AG04450 (cell line): ENCODE data around the gene ZC3H12D. TPM values are rescaled to one million over a fixed set of nuclear protein-coding genes. Genes with fewer than 3 reads are reported as not detected.

Source experiments
- CTCF ChIA-PET: fragments of 300-600, 350-600 bp; formaldehyde crosslinking; extraction: SDS; loops from one replicate; lab custom pipeline; 2022; ENCODE audit warnings: antibody characterized with exemption, inconsistent platforms; lab: Charles Lee
- POLR2A ChIA-PET: fragments of 350-600 bp; formaldehyde crosslinking; extraction: SDS; loops from one replicate; lab custom pipeline; 2021; ENCODE audit warnings: antibody characterized with exemption, inconsistent platforms; lab: Yijun Ruan, JAX
- DNase-seq: peaks from one replicate; pipeline ENCODE4 v3.0.0-alpha.2; 2011; ENCODE audit warnings: low read depth, low spot score
- H3K27ac ChIP-seq: one replicate; pipeline ENCODE4 v1.5.1; 2012; ENCODE audit warnings: low read depth, low read length, control low read depth
- H3K27me3 ChIP-seq: one replicate; pipeline ENCODE4 v1.6.0; 2012; ENCODE audit warnings: low read length; ENCODE audit not compliant: control insufficient read depth, insufficient read depth
- H3K4me3 ChIP-seq: 2 replicates; pipeline ENCODE4 v1.5.1; 2011; ENCODE audit warnings: mild to moderate bottlenecking, low read depth, low read length, control low read depth
- H3K9me3 ChIP-seq: 2 replicates; pipeline ENCODE4 v1.5.1; 2012; ENCODE audit warnings: low read length; ENCODE audit not compliant: control insufficient read depth, insufficient read depth
- polyA plus RNA-seq: library from polyadenylated mRNA; depleted of rRNA; stranded (reverse); fragments of >200 nt; gene quantifications from 2 replicates; pipeline ENCODE4 v1.2.3, GENCODE V29; 2011
- TF ChIP-seq, protein P1 (sequence below): IDR thresholded peaks from 2 replicates; pipeline ENCODE4 v1.5.1; 2011; ENCODE audit warnings: low read depth, low read length, control low read depth, inconsistent platforms

Gene ZC3H12D
- polyA plus RNA-seq, 1 experiment: 0.01 TPM

DNA sequence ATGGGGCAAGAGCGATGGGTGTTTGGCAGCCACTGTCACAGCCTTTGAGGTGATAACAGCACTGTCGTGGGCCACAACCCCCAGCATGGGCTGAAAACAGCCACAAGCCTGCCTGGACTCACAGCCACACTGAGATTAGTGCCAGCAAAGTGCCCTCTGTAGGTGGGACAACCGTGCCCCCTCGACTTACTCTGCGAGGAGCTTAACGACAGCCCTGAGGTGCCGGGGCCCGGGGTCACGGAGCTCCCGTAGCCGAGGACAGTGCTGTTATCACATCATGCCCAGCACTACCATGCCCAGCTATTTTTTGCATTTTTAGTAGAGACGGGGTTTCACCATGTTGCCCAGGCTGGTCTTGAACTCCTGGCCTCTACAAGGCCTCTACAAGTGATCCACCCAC, 48.2 kb downstream of the ZC3H12D start:
- ChIA-PET POLR2A (no interaction called here), CTCF (no interaction called here)
- Histone ChIP-seq H3K4me3 (no peak overlapping the region), H3K27me3 (no peaks in the 10 kb centered on the region), H3K9me3 (no peaks in the 10 kb centered on the region), H3K27ac (no peak overlapping the region)
- no peak for DNase-seq
- TF ChIP-seq, protein P1, sequence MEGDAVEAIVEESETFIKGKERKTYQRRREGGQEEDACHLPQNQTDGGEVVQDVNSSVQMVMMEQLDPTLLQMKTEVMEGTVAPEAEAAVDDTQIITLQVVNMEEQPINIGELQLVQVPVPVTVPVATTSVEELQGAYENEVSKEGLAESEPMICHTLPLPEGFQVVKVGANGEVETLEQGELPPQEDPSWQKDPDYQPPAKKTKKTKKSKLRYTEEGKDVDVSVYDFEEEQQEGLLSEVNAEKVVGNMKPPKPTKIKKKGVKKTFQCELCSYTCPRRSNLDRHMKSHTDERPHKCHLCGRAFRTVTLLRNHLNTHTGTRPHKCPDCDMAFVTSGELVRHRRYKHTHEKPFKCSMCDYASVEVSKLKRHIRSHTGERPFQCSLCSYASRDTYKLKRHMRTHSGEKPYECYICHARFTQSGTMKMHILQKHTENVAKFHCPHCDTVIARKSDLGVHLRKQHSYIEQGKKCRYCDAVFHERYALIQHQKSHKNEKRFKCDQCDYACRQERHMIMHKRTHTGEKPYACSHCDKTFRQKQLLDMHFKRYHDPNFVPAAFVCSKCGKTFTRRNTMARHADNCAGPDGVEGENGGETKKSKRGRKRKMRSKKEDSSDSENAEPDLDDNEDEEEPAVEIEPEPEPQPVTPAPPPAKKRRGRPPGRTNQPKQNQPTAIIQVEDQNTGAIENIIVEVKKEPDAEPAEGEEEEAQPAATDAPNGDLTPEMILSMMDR: no peak

- no peak for DNase-seq
- ChIA-PET POLR2A (no interaction called here), CTCF (no interaction called here)
- Histone ChIP-seq H3K27me3 (no peaks in the 10 kb centered on the region), H3K9me3 (no peaks in the 10 kb centered on the region), H3K4me3 (no peak overlapping the region), H3K27ac (no peak overlapping the region)
- TF ChIP-seq, protein P1: no peak
Observed at GRCh38 chr6:149435919-149436586, 48.8 kb downstream of the ZC3H12D start.

DNA sequence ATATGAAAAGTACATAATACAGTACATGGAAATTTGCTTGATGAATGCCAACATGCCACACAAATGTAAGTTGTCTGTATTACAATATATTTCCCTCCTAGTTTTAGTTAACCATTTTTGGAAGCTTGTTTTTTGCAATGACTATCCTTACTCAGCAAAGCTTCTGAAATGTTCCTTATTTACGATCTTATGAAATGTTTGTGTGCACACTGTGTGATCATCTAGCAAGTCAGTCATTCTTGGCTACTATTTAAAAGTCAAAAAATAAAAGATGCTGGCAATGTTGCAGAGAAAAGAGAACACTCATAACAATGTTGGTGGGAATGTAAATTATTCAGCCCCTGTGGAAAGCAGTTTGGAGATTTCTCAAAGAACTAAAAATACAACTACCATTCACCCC, 50.9 kb downstream of the ZC3H12D start:
- H3K27me3 ChIP-seq: no peaks in the 10 kb centered on the region
- ChIA-PET CTCF (interaction anchor here (1.0 to 5.3 kb wide), 4 partner anchors 83 to 404 kb away, joined by 3 to 132 read pairs (median 50); no protein-coding TSS in a partner anchor), POLR2A (no interaction called here)
- no peaks in the 10 kb centered on the region for H3K9me3 ChIP-seq
- TF ChIP-seq, protein P1: no peak
- no peak for DNase-seq
- H3K4me3 ChIP-seq: no peak overlapping the region
- H3K27ac ChIP-seq: no peak overlapping the region

DNA sequence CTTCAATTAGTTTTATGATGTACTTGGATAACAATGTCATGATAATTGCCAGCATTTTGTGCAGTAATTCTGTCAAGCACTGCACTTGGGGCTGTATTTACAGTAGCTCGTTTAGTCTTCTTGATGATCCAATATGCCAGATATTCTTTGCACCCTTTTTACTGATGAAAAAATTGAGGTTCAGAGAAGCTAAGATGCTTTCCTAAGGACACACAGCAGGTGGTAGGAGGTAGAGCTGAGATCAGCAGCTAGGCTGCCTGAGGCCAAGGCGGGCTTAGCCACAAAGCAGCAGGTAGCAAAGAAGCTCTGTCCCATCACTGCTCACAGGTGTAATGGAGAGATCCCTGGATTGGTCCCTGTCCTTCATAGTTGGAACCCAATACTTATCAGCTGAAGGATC, 51.4 kb downstream of the ZC3H12D start:
- TF ChIP-seq, protein P1: no peak
- no peak overlapping the region for H3K4me3 ChIP-seq
- H3K27ac ChIP-seq: no peak overlapping the region
- ChIA-PET POLR2A (no interaction called here), CTCF (interaction anchor here (1.0 to 5.3 kb wide), 6 partner anchors 12 to 404 kb away, joined by 3 to 132 read pairs (median 28); no protein-coding TSS in a partner anchor)
- no peaks in the 10 kb centered on the region for H3K27me3 ChIP-seq
- H3K9me3 ChIP-seq: no peaks in the 10 kb centered on the region
- no peak for DNase-seq
